HG02852 (cell line): Measurements from ENCODE around the gene DENND4B.
A peak's percentile ranks its signal among the peaks of the same experiment; 100 is the strongest.
"Not testable (repeated sequence)": the region's sequence is repeated elsewhere in the genome, so short reads cannot be mapped to it uniquely, and the experiment has no call there.

Experiments used
- ATAC-seq: cut with Tn5 transposase; IDR thresholded peaks from one replicate; pipeline ENCODE4 v1.9.1; 2021; ENCODE audit warnings: mild to moderate bottlenecking, moderate library complexity; ENCODE audit not compliant: unreplicated experiment

Gene DENND4B

GRCh38 chr1:153928791-153929341, 17.7 kb downstream of the DENND4B start:
- ATAC-seq: no peak

- ATAC-seq: no peak
Measured at GRCh38 chr1:153928245-153928644, 18.3 kb downstream of the DENND4B start.

- ATAC-seq: no peak
Measured at GRCh38 chr1:153926405-153926804, 20.1 kb downstream of the DENND4B start.

GRCh38 chr1:153922972-153923925, 23.3 kb downstream of the DENND4B start, which contains the start of gene GATAD2B:
GATAD2B (minus strand) TSS chr1:153922972; CDS start chr1:153828347, 94,625 bp downstream.
- ATAC-seq: peak; percentile 93

GRCh38 chr1:153922076-153922971, 24.2 kb downstream of the DENND4B start:
- peak; percentile 24 for ATAC-seq

GRCh38 chr1:153921803-153922075, 24.8 kb downstream of the DENND4B start:
- no peak for ATAC-seq

- no peak for ATAC-seq
Measured at GRCh38 chr1:153921080-153921802, 25.3 kb downstream of the DENND4B start.

GRCh38 chr1:153919876-153920852, 26.4 kb downstream of the DENND4B start:
- no peak for ATAC-seq

GRCh38 chr1:153916297-153916696, 30.2 kb downstream of the DENND4B start:
- no peak for ATAC-seq

GRCh38 chr1:153912349-153912748, 34.2 kb downstream of the DENND4B start:
- no peak for ATAC-seq

- ATAC-seq: not testable (repeated sequence)
Measured at GRCh38 chr1:153910560-153910959, 36.0 kb downstream of the DENND4B start.

- ATAC-seq: no peak
Measured at GRCh38 chr1:153908071-153908470, 38.4 kb downstream of the DENND4B start.

GRCh38 chr1:153907134-153907533, 39.4 kb downstream of the DENND4B start:
- ATAC-seq: no peak

- no peak for ATAC-seq
Measured at GRCh38 chr1:153906396-153906795, 40.1 kb downstream of the DENND4B start.

GRCh38 chr1:153905908-153906307, 40.6 kb downstream of the DENND4B start:
- not testable (repeated sequence) for ATAC-seq

- no peak for ATAC-seq
Measured at GRCh38 chr1:153903841-153904455, 42.6 kb downstream of the DENND4B start.

GRCh38 chr1:153899509-153899908, 47.0 kb downstream of the DENND4B start:
- ATAC-seq: no peak

- not testable (repeated sequence) for ATAC-seq
Measured at GRCh38 chr1:153895866-153896265, 50.7 kb downstream of the DENND4B start.

- not testable (repeated sequence) for ATAC-seq
Measured at GRCh38 chr1:153891042-153891441, 55.5 kb downstream of the DENND4B start.
